Breast epithelium (tissue), 3 donors: ENCODE data around the gene SV2C.

Experiments used
- CTCF ChIP-seq, 3 donors: fragments of 450-650 bp; IDR thresholded peaks; one replicate each; pipeline ENCODE4 v1.5.1; 2016 to 2017; ENCODE audit warnings: antibody characterized with exemption in 3 of 3, mild to moderate bottlenecking in 3 of 3, moderate library complexity in 3 of 3
- POLR2AphosphoS5 ChIP-seq, 3 donors: sonication (generic); formaldehyde crosslinking; IDR thresholded peaks; one replicate each; pipeline ENCODE4 v1.6.1; 2017; ENCODE audit warnings: antibody characterized with exemption in 3 of 3

GRCh38 chr5:76125346-76125745, 42.2 kb downstream of the SV2C start:
- TF ChIP-seq CTCF (IDR thresholded peaks at IDR 0.05) (no peak), POLR2AphosphoS5 (IDR thresholded peaks at IDR 0.05) (no peak)
